ENCODE results near the gene CATSPER1. TPM values are rescaled to one million over a fixed set of nuclear protein-coding genes. Genes with fewer than 3 reads are reported as not detected.

Gene CATSPER1
- total RNA-seq, 1 donor from 2014 or later: not detected

DNA sequence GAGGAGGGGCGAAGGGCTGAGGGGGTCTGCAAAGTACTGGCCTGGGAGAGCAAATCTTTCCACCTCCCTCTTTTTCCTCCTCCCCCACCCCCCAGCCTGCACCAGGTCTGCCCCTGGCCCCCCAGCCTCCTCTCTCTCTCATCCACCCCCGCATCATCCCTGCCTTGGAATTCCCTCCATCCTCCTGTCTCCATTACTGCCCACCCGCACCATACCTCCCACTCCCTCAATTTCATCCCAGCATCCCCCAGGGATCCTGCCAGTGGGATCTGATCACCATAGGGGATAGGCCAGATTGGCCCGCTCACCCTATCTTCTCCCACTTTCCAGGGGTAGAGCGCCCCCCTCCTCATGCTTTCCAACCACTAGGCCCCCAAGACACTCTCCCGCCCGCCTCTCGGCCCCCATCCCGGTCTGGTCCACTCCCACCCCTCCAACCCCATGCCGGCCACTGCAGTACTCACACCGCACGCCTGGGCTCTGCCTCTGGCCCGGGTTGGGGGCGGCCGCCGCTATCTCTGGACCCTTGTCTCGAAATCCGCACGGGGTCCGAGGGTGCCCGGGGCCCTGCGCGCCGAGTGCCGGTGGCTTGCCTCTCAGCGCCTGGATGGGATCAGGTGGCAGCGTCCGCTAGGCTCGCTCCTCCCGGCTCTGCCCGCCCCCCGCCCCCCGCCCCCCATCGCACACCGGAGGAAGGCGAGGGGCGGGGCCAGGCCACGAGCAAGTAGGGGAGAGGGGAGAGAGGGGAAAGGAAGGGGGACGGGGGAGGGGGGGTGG, 22.5 kb upstream of the CATSPER1 start, which contains the start of gene GAL3ST3:
TSS of gene GAL3ST3 (minus strand) at position 615 of the 777 bp plus-strand sequence. CDS start 3,746 bp downstream, outside the sequence.
- Histone ChIP-seq H3K4me3 (peak within 1 kb of the TSS; percentile 6 to 23), H3K27me3 (no peaks in the 10 kb centered on the region), H3K4me1 (peaks cover 29% of the 10 kb centered on the region), H3K27ac (no peak within 1 kb of the TSS), H3K9me3 (no peaks in the 10 kb centered on the region), H3K36me3 (no peaks in the 10 kb centered on the region)
- DNase-seq (ENCODE audit: extremely low spot score in 2 of 2): no peak
- intact Hi-C loops (cut with DNase I): no loop called here
- TF ChIP-seq, protein P1, sequence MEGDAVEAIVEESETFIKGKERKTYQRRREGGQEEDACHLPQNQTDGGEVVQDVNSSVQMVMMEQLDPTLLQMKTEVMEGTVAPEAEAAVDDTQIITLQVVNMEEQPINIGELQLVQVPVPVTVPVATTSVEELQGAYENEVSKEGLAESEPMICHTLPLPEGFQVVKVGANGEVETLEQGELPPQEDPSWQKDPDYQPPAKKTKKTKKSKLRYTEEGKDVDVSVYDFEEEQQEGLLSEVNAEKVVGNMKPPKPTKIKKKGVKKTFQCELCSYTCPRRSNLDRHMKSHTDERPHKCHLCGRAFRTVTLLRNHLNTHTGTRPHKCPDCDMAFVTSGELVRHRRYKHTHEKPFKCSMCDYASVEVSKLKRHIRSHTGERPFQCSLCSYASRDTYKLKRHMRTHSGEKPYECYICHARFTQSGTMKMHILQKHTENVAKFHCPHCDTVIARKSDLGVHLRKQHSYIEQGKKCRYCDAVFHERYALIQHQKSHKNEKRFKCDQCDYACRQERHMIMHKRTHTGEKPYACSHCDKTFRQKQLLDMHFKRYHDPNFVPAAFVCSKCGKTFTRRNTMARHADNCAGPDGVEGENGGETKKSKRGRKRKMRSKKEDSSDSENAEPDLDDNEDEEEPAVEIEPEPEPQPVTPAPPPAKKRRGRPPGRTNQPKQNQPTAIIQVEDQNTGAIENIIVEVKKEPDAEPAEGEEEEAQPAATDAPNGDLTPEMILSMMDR (IDR thresholded peaks at IDR 0.05): no peak
- TF ChIP-seq POLR2A (IDR thresholded peaks at IDR 0.05) (no peak), POLR2AphosphoS5 (IDR thresholded peaks at IDR 0.05; ENCODE audit: insufficient read depth in 1 of 2, low read depth in 1 of 2) (no peak)

- TF ChIP-seq POLR2A (IDR thresholded peaks at IDR 0.05): no peak
- no peaks in the 10 kb centered on the region for H3K36me3 ChIP-seq
- intact Hi-C loops (cut with DNase I): no loop called here
- no peak overlapping the region for H3K27ac ChIP-seq
- no peak overlapping the region for H3K4me3 ChIP-seq
- H3K4me1 ChIP-seq: peaks cover 19% of the 10 kb centered on the region
- no peaks in the 10 kb centered on the region for H3K27me3 ChIP-seq
- no peak for DNase-seq (ENCODE audit: extremely low spot score in 2 of 2)
- H3K9me3 ChIP-seq: no peaks in the 10 kb centered on the region
These were observed 21.5 kb upstream of the CATSPER1 start for GRCh38 chr11:66047541-66048365.

- Histone ChIP-seq H3K4me3 (no peak overlapping the region), H3K36me3 (no peaks in the 10 kb centered on the region), H3K27ac (no peak overlapping the region), H3K9me3 (no peaks in the 10 kb centered on the region), H3K4me1 (peaks cover 16% of the 10 kb centered on the region), H3K27me3 (no peaks in the 10 kb centered on the region)
- no peak for TF ChIP-seq POLR2A (IDR thresholded peaks at IDR 0.05)
- TF ChIP-seq POLR2AphosphoS5 (IDR thresholded peaks at IDR 0.05; ENCODE audit: insufficient read depth in 1 of 2, low read depth in 1 of 2): no peak
- TF ChIP-seq, protein P1 (IDR thresholded peaks at IDR 0.05): no peak
- no peak for DNase-seq (ENCODE audit: extremely low spot score in 2 of 2)
- intact Hi-C loops (cut with DNase I): no loop called here
These were observed 20.6 kb upstream of the CATSPER1 start for GRCh38 chr11:66046901-66047300.

- no peaks in the 10 kb centered on the region for H3K36me3 ChIP-seq
- H3K27me3 ChIP-seq: no peaks in the 10 kb centered on the region
- TF ChIP-seq, protein P1 (IDR thresholded peaks at IDR 0.05): peak; percentile 51 to 76 (median 60)
- no peak for TF ChIP-seq POLR2A (IDR thresholded peaks at IDR 0.05)
- no peaks in the 10 kb centered on the region for H3K9me3 ChIP-seq
- no peak overlapping the region for H3K4me3 ChIP-seq
- H3K27ac ChIP-seq: no peak overlapping the region
- no peak for DNase-seq (ENCODE audit: extremely low spot score in 2 of 2)
- peaks cover 4% of the 10 kb centered on the region for H3K4me1 ChIP-seq
- intact Hi-C loops (cut with DNase I): no loop called here
These were observed 18.9 kb upstream of the CATSPER1 start for GRCh38 chr11:66045177-66045639.

GRCh38 chr11:66044757-66045156, 18.5 kb upstream of the CATSPER1 start:
- TF ChIP-seq, protein P1 (IDR thresholded peaks at IDR 0.05): no peak
- no peak for TF ChIP-seq POLR2A (IDR thresholded peaks at IDR 0.05)
- no peak for TF ChIP-seq POLR2AphosphoS5 (IDR thresholded peaks at IDR 0.05; ENCODE audit: insufficient read depth in 1 of 2, low read depth in 1 of 2)
- Histone ChIP-seq H3K4me3 (no peak overlapping the region), H3K36me3 (no peaks in the 10 kb centered on the region)

More at GRCh38 chr11:66044757-66045156, 18.5 kb upstream of the CATSPER1 start:
- Histone ChIP-seq H3K4me1 (peaks cover 4% of the 10 kb centered on the region), H3K27ac (no peak overlapping the region), H3K9me3 (no peaks in the 10 kb centered on the region), H3K27me3 (no peaks in the 10 kb centered on the region)
- no peak for DNase-seq (ENCODE audit: extremely low spot score in 2 of 2)
- intact Hi-C loops (cut with DNase I): no loop called here

Measured in vagina (tissue), 2 donors.